AG04450 (cell line): Measurements from ENCODE around the gene MAJIN. TPM values are rescaled to one million over a fixed set of nuclear protein-coding genes. Genes with fewer than 3 reads are reported as not detected.

ENCODE experiments used
- CTCF ChIA-PET: fragments of 300-600, 350-600 bp; formaldehyde crosslinking; extraction: SDS; loops from one replicate; lab custom pipeline; 2022; ENCODE audit warnings: antibody characterized with exemption, inconsistent platforms; lab: Charles Lee
- POLR2A ChIA-PET: fragments of 350-600 bp; formaldehyde crosslinking; extraction: SDS; loops from one replicate; lab custom pipeline; 2021; ENCODE audit warnings: antibody characterized with exemption, inconsistent platforms; lab: Yijun Ruan, JAX
- DNase-seq: peaks from one replicate; pipeline ENCODE4 v3.0.0-alpha.2; 2011; ENCODE audit warnings: low read depth, low spot score
- H3K27ac ChIP-seq: one replicate; pipeline ENCODE4 v1.5.1; 2012; ENCODE audit warnings: low read depth, low read length, control low read depth
- H3K27me3 ChIP-seq: one replicate; pipeline ENCODE4 v1.6.0; 2012; ENCODE audit warnings: low read length; ENCODE audit not compliant: control insufficient read depth, insufficient read depth
- H3K4me3 ChIP-seq: 2 replicates; pipeline ENCODE4 v1.5.1; 2011; ENCODE audit warnings: mild to moderate bottlenecking, low read depth, low read length, control low read depth
- H3K9me3 ChIP-seq: 2 replicates; pipeline ENCODE4 v1.5.1; 2012; ENCODE audit warnings: low read length; ENCODE audit not compliant: control insufficient read depth, insufficient read depth
- CTCF ChIP-seq: IDR thresholded peaks from 2 replicates; pipeline ENCODE4 v1.5.1; 2011; ENCODE audit warnings: low read depth, low read length, control low read depth, inconsistent platforms
- polyA plus RNA-seq: library from polyadenylated mRNA; depleted of rRNA; stranded (reverse); fragments of >200 nt; gene quantifications from 2 replicates; pipeline ENCODE4 v1.2.3, GENCODE V29; 2011

Gene MAJIN
- polyA plus RNA-seq, 1 experiment: not detected

- Histone ChIP-seq H3K4me3 (no peak overlapping the region), H3K27me3 (peaks cover 6% of the 10 kb centered on the region), H3K27ac (no peak overlapping the region), H3K9me3 (no peaks in the 10 kb centered on the region)
- ChIA-PET CTCF (no interaction called here), POLR2A (interaction anchor here (0.8 kb wide), 1 partner anchor 56 kb away, joined by 4 read pairs; no protein-coding TSS in a partner anchor)
- DNase-seq: no peak
- no peak for TF ChIP-seq CTCF
These were observed 17.7 kb downstream of the MAJIN start for GRCh38 chr11:64954201-64954600.

GRCh38 chr11:64951529-64951928 is 20.4 kb downstream of the MAJIN start:
- Histone ChIP-seq H3K4me3 (no peak overlapping the region), H3K27ac (no peak overlapping the region), H3K9me3 (no peaks in the 10 kb centered on the region), H3K27me3 (peaks cover 13% of the 10 kb centered on the region)
- CTCF ChIA-PET: interaction anchor here (1.0 kb wide), 1 partner anchor 63 kb away, joined by 3 read pairs; the partner anchor contains the start of gene ARL2
- POLR2A ChIA-PET: no interaction called here
- no peak for DNase-seq
- no peak for TF ChIP-seq CTCF

- CTCF ChIA-PET: no interaction called here
These were observed 24.6 kb downstream of the MAJIN start for GRCh38 chr11:64947208-64947814.

GRCh38 chr11:64936539-64936938 is 35.4 kb downstream of the MAJIN start:
- POLR2A ChIA-PET: no interaction called here

More at GRCh38 chr11:64947208-64947814, 24.6 kb downstream of the MAJIN start:
- POLR2A ChIA-PET: no interaction called here
- Histone ChIP-seq H3K9me3 (no peaks in the 10 kb centered on the region), H3K4me3 (no peak overlapping the region), H3K27me3 (peaks cover 14% of the 10 kb centered on the region), H3K27ac (no peak overlapping the region)
- peak; percentile 2; the same call in 1 of the 2 replicates for TF ChIP-seq CTCF
- DNase-seq: no peak

More at GRCh38 chr11:64936539-64936938, 35.4 kb downstream of the MAJIN start:
- no peaks in the 10 kb centered on the region for H3K9me3 ChIP-seq
- H3K27ac ChIP-seq: no peak overlapping the region
- CTCF ChIA-PET: interaction anchor here (0.7 to 1.1 kb wide), 2 partner anchors 48 to 60 kb away, joined by 3 read pairs; partner anchors contain the start of gene BATF2
- peaks cover 7% of the 10 kb centered on the region for H3K27me3 ChIP-seq
- H3K4me3 ChIP-seq: no peak overlapping the region
- TF ChIP-seq CTCF: no peak
- DNase-seq: no peak
